ENCODE results near the gene SEMA4G. TPM values are rescaled to one million over a fixed set of nuclear protein-coding genes. Genes with fewer than 3 reads are reported as not detected.

Gene SEMA4G
- total and polyA plus RNA-seq, 2 of the 13 experiments (the other 11 are each of a cell fraction or from before 2014, with no cell fraction given) = 46.2 to 207 TPM

GRCh38 chr10:100986952-100987684, 17.8 kb downstream of the SEMA4G start, which contains the start of the genes MRPL43 and TWNK (continued):
- TF ChIP-seq ZNF598 (CRISPR knock-in tag; IDR thresholded peaks at IDR 0.05; ENCODE audit: borderline replicate concordance) (peak; percentile 2; the same call in 1 of the 2 replicates), SKIL (CRISPR knock-in tag; IDR thresholded peaks at IDR 0.05; ENCODE audit: borderline replicate concordance) (peak; percentile 57; the same call in 1 of the 2 replicates), ZFP36L2 (CRISPR knock-in tag; IDR thresholded peaks at IDR 0.05) (no peak), RFX3 (CRISPR knock-in tag; IDR thresholded peaks at IDR 0.05) (no peak), KDM6A (CRISPR knock-in tag; IDR thresholded peaks at IDR 0.05; ENCODE audit: low read depth) (no peak), ELF3 (CRISPR knock-in tag; IDR thresholded peaks at IDR 0.05) (no peak; the same call in 1 of the 2 replicates), SOX13 (IDR thresholded peaks at IDR 0.05) (no peak), SOX13 (CRISPR knock-in tag; conservative IDR thresholded peaks at IDR 0.05 in 1 of 2, IDR thresholded peaks at IDR 0.05 in 1 of 2) (no peak), ZBTB44 (CRISPR knock-in tag; IDR thresholded peaks at IDR 0.05) (no peak), ARNT2 (CRISPR knock-in tag; IDR thresholded peaks at IDR 0.05; ENCODE audit: low read depth) (peak; percentile 70; the same call in 1 of the 2 replicates), ZNF75D (CRISPR knock-in tag; IDR thresholded peaks at IDR 0.05; ENCODE audit: borderline replicate concordance) (no peak), ZNF350 (CRISPR knock-in tag; IDR thresholded peaks at IDR 0.05; ENCODE audit: borderline replicate concordance, low read depth) (peak; percentile 58; the same call in 1 of the 2 replicates), SRSF9 (IDR thresholded peaks at IDR 0.05; ENCODE audit: borderline replicate concordance, insufficient read depth, low read depth, low read length, poor library complexity, severe bottlenecking) (no peak), SRSF4 (IDR thresholded peaks at IDR 0.05; ENCODE audit: low read depth, low read length, poor library complexity, severe bottlenecking) (no peak), XRCC5 (optimal IDR thresholded peaks at IDR 0.05; ENCODE audit: low read length) (no peak), ZNF747 (CRISPR knock-in tag; IDR thresholded peaks at IDR 0.05; ENCODE audit: borderline replicate concordance) (peak; percentile 54; the same call in 1 of the 2 replicates), ZNF367 (CRISPR knock-in tag; IDR thresholded peaks at IDR 0.05; ENCODE audit: borderline replicate concordance) (no peak), GPN1 (CRISPR knock-in tag; IDR thresholded peaks at IDR 0.05; ENCODE audit: borderline replicate concordance) (peak; percentile 15; the same call in 1 of the 2 replicates), NFAT5 (CRISPR knock-in tag; IDR thresholded peaks at IDR 0.05) (peak; percentile 14; the same call in 1 of the 2 replicates)
